Measurements from ENCODE around the gene WDR93. TPM values are rescaled to one million over a fixed set of nuclear protein-coding genes. Genes with fewer than 3 reads are reported as not detected.

WDR93 gene
- total and polyA plus RNA-seq, 4 donors = 0.08 TPM; not detected in 2

- Histone ChIP-seq H3K4me3 (ENCODE audit: low read depth in 1 of 3, low read length in 3 of 3) (no peak overlapping the region), H3K27me3 (ENCODE audit: control insufficient read depth in 4 of 4, insufficient read depth in 4 of 4, low read length in 3 of 4) (no peaks in the 10 kb centered on the region), H3K9ac (ENCODE audit: low read depth in 1 of 2, low read length in 2 of 2) (no peak overlapping the region), H3K27ac (ENCODE audit: low read depth in 1 of 2, low read length in 2 of 2) (no peak overlapping the region), H3K4me1 (ENCODE audit: control insufficient read depth in 4 of 4, insufficient read depth in 4 of 4, low read length in 3 of 4) (peaks cover 7 to 21% (median 17%) of the 10 kb centered on the region in 4 donors), H3K36me3 (ENCODE audit: control insufficient read depth in 4 of 4, insufficient read depth in 3 of 4, low read depth in 1 of 4, low read length in 3 of 4) (no peaks in the 10 kb centered on the region), H3K9me3 (ENCODE audit: control insufficient read depth in 4 of 4, low read length in 3 of 4) (no peaks in the 10 kb centered on the region)
- WGBS = 92% methylated on average over 8 of the region's 8 CpGs
- TF ChIP-seq HNF4G (IDR thresholded peaks at IDR 0.05) (no peak), GABPA (IDR thresholded peaks at IDR 0.05 in 1 of 2, conservative IDR thresholded peaks at IDR 0.05 in 1 of 2) (no peak), EGR1 (IDR thresholded peaks at IDR 0.05; ENCODE audit: low read depth in 2 of 2) (no peak), ZBTB33 (IDR thresholded peaks at IDR 0.05) (no peak), JUND (IDR thresholded peaks at IDR 0.05) (no peak), RXRA (IDR thresholded peaks at IDR 0.05) (no peak)
- no peak for DNase-seq (ENCODE audit: low spot score)
These were observed 68.4 kb downstream of the WDR93 start for GRCh38 chr15:89758981-89759380.

GRCh38 chr15:89759835-89760234 lies 69.2 kb downstream of the WDR93 start:
- 89% methylated on average over 3 of the region's 3 CpGs for WGBS
- TF ChIP-seq ATF3 (IDR thresholded peaks at IDR 0.05) (no peak), SP1 (IDR thresholded peaks at IDR 0.05) (no peak), REST (IDR thresholded peaks at IDR 0.05) (no peak), EGR1 (IDR thresholded peaks at IDR 0.05; ENCODE audit: low read depth in 2 of 2) (no peak), TAF1 (conservative IDR thresholded peaks at IDR 0.05) (no peak), MAX (IDR thresholded peaks at IDR 0.05) (no peak)
- no peaks in the 10 kb centered on the region for H3K9me3 ChIP-seq (ENCODE audit: control insufficient read depth in 4 of 4, low read length in 3 of 4)

More at GRCh38 chr15:89759835-89760234, 69.2 kb downstream of the WDR93 start:
- no peak overlapping the region for H3K27ac ChIP-seq (ENCODE audit: low read depth in 1 of 2, low read length in 2 of 2)
- H3K9ac ChIP-seq (ENCODE audit: low read depth in 1 of 2, low read length in 2 of 2) = no peak overlapping the region
- no peak overlapping the region for H3K4me3 ChIP-seq (ENCODE audit: low read depth in 1 of 3, low read length in 3 of 3)
- no peak for DNase-seq (ENCODE audit: low spot score)
- peaks cover 7 to 21% (median 17%) of the 10 kb centered on the region in 4 donors for H3K4me1 ChIP-seq (ENCODE audit: control insufficient read depth in 4 of 4, insufficient read depth in 4 of 4, low read length in 3 of 4)
- H3K27me3 ChIP-seq (ENCODE audit: control insufficient read depth in 4 of 4, insufficient read depth in 4 of 4, low read length in 3 of 4) = no peaks in the 10 kb centered on the region
- no peaks in the 10 kb centered on the region for H3K36me3 ChIP-seq (ENCODE audit: control insufficient read depth in 4 of 4, insufficient read depth in 3 of 4, low read depth in 1 of 4, low read length in 3 of 4)
